Loucy (cell line): Measurements from ENCODE around the gene CHMP1A.
A peak's percentile ranks its signal among the peaks of the same experiment; 100 is the strongest.

ENCODE experiments used
- H2AFZ ChIP-seq: fragments of 200-600 bp; sonication (generic); 2 replicates; pipeline ENCODE4 v1.6.0; 2016; ENCODE audit warnings: antibody characterized with exemption, mild to moderate bottlenecking, low read length, moderate library complexity
- H3F3A ChIP-seq: fragments of 200-600 bp; 2 replicates; pipeline ENCODE4 v1.6.0; 2016; ENCODE audit warnings: antibody characterized with exemption, low read depth, mild to moderate bottlenecking
- H3K27me3 ChIP-seq: fragments of 200-600 bp; sonication (generic); 2 replicates; pipeline ENCODE4 v1.6.1; 2014; ENCODE audit warnings: low read length, mild to moderate bottlenecking; ENCODE audit not compliant: insufficient read depth, poor library complexity, severe bottlenecking
- H3K36me3 ChIP-seq: fragments of 200-600 bp; sonication (generic); 2 replicates; pipeline ENCODE4 v1.6.1; 2016; ENCODE audit warnings: low read length; ENCODE audit not compliant: insufficient read depth
- H3K4me1 ChIP-seq: fragments of 200-600 bp; sonication (generic); 2 replicates; pipeline ENCODE4 v1.5.1; 2014; ENCODE audit warnings: low read length, mild to moderate bottlenecking; ENCODE audit not compliant: insufficient read depth, poor library complexity, severe bottlenecking
- H3K4me2 ChIP-seq: fragments of 200-600 bp; sonication (generic); 2 replicates; pipeline ENCODE4 v1.6.0; 2014; ENCODE audit warnings: antibody characterized with exemption, low read length, low read depth, mild to moderate bottlenecking; ENCODE audit not compliant: poor library complexity, severe bottlenecking
- H3K4me3 ChIP-seq: fragments of 200-600 bp; sonication (generic); 2 replicates; pipeline ENCODE4 v1.5.1; 2014; ENCODE audit warnings: low read length, mild to moderate bottlenecking, mixed read lengths; ENCODE audit not compliant: poor library complexity, severe bottlenecking
- H3K79me2 ChIP-seq: fragments of 200-600 bp; sonication (generic); 2 replicates; pipeline ENCODE4 v1.6.1; 2014; ENCODE audit warnings: low read length; ENCODE audit not compliant: insufficient read depth
- H3K9ac ChIP-seq: fragments of 200-600 bp; sonication (generic); 2 replicates; pipeline ENCODE4 v1.6.0; 2014; ENCODE audit warnings: mild to moderate bottlenecking, low read depth, low read length, moderate library complexity; ENCODE audit not compliant: poor library complexity, severe bottlenecking
- H3K9me2 ChIP-seq: fragments of 200-600 bp; sonication (generic); replicated peaks from 2 replicates; pipeline ENCODE4 v1.6.1; 2016; ENCODE audit warnings: low read depth, low read length, mixed read lengths
- H3K9me3 ChIP-seq: fragments of 200-600 bp; sonication (generic); 2 replicates; pipeline ENCODE4 v1.6.1; 2014; ENCODE audit warnings: mild to moderate bottlenecking, antibody characterized with exemption, low read length, low read depth; ENCODE audit not compliant: insufficient read depth
- H4K20me1 ChIP-seq: fragments of 200-600 bp; sonication (generic); 2 replicates; pipeline ENCODE4 v1.6.0; 2014; ENCODE audit warnings: antibody characterized with exemption, low read length, mild to moderate bottlenecking; ENCODE audit not compliant: insufficient read depth, poor library complexity, severe bottlenecking
- CTCF ChIP-seq: fragments of 200-600 bp; sonication (generic); conservative IDR thresholded peaks from 2 replicates; pipeline ENCODE4 v1.5.1; 2014; ENCODE audit warnings: mild to moderate bottlenecking, antibody characterized with exemption, low read length
- EZH2phosphoT487 ChIP-seq: fragments of 200-600 bp; IDR thresholded peaks from 2 replicates; pipeline ENCODE4 v1.6.1; 2018; ENCODE audit warnings: antibody characterized with exemption, mild to moderate bottlenecking, moderate library complexity, borderline replicate concordance

The CHMP1A gene

DNA sequence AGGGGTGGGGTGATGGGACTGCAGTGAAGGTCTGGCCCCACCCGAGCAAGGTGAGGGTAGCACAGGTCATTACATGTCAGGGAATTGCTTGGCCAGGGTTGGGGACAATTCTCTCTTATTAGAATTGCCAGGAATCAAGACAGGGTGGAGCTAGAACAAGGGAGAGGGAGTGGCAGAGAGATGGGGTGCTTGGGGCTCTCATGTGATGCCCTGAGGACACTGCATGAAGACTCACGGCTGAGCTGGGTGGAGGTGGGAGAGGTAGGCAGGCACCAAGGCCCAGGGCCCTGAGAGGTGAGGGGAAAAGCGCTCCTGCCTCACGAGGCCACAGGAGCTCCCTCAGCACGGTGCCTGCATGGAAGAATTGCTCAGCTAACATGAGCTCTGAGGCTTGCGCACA is 40.5 kb downstream of the CHMP1A start:
- no peak for TF ChIP-seq EZH2phosphoT487
- no peak for TF ChIP-seq CTCF
- no peak overlapping the region for H3K4me2 ChIP-seq
- peaks cover 16% of the 10 kb centered on the region for H3K4me1 ChIP-seq
- H3K79me2 ChIP-seq: no peaks in the 10 kb centered on the region
- no peak overlapping the region for H2AFZ ChIP-seq
- no peaks in the 10 kb centered on the region for H3K27me3 ChIP-seq
- H3K4me3 ChIP-seq: no peak overlapping the region
- H3K9me3 ChIP-seq: no peaks in the 10 kb centered on the region
- no peaks in the 10 kb centered on the region for H3F3A ChIP-seq
- no peaks in the 10 kb centered on the region for H3K36me3 ChIP-seq
- H3K9ac ChIP-seq: no peak overlapping the region
- H4K20me1 ChIP-seq: no peaks in the 10 kb centered on the region
- H3K9me2 ChIP-seq: no peaks in the 10 kb centered on the region

DNA sequence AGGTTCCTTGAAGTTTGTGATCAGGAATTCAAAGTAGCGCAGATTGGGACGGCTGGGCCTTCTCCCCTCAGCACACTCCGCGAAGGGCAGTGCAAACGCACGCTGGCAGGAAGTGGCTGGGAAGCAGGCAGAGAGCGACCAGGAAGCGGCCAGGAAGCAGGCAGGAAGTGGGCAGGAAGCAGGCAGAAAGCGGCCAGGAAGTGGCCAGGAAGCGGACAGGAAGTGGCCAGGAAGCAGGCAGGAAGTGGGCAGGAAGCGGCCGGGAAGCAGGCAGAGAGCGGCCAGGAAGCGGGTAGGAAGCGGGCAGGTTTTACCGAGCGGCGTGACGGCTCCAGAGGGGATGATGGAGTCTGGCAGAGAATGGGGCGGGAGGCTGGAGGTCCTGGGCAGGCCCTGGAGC is 40.9 kb downstream of the CHMP1A start:
- H3K36me3 ChIP-seq: no peaks in the 10 kb centered on the region
- no peaks in the 10 kb centered on the region for H3K9me2 ChIP-seq
- H3K79me2 ChIP-seq: no peaks in the 10 kb centered on the region
- no peaks in the 10 kb centered on the region for H3K9me3 ChIP-seq
- peaks cover 16% of the 10 kb centered on the region for H3K4me1 ChIP-seq
- no peak for TF ChIP-seq CTCF
- no peak for TF ChIP-seq EZH2phosphoT487
- H3K4me2 ChIP-seq: no peak overlapping the region
- no peaks in the 10 kb centered on the region for H3K27me3 ChIP-seq
- H3K9ac ChIP-seq: no peak overlapping the region
- no peak overlapping the region for H2AFZ ChIP-seq
- H4K20me1 ChIP-seq: no peaks in the 10 kb centered on the region
- H3K4me3 ChIP-seq: no peak overlapping the region
- no peaks in the 10 kb centered on the region for H3F3A ChIP-seq

DNA sequence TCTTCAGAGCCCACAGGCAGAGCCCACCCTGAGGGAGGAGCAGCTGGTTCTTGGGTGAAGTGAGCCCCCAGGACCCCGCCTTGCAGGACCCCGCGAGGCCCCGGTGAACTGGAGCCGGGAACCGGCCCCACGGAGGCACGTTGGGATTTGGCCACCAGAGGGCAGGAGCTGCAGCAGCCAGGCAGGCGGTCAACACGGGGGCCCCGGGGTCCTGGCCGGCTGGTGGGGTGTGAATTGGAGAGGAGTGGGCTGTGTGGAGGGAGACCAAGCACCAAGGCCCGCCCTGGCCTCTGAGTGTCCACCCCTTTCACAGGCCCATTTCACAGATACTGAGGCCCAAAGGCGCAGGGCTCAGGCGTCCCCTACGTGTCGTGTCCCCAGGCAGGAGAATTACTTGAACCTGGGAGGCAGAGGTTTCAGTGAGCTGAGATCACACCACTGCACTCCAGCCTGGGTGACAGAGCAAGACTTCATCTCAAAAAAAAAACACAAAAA is 41.9 kb downstream of the CHMP1A start:
- Histone ChIP-seq H3K9me3 (no peaks in the 10 kb centered on the region), H3K4me2 (no peak overlapping the region), H3K9me2 (no peaks in the 10 kb centered on the region), H3K27me3 (no peaks in the 10 kb centered on the region), H3K4me3 (no peak overlapping the region), H3F3A (no peaks in the 10 kb centered on the region), H3K79me2 (no peaks in the 10 kb centered on the region), H2AFZ (no peak overlapping the region), H3K36me3 (no peaks in the 10 kb centered on the region), H3K9ac (no peak overlapping the region), H4K20me1 (no peaks in the 10 kb centered on the region), H3K4me1 (peaks cover 16% of the 10 kb centered on the region)
- TF ChIP-seq CTCF: peak; percentile 42
- no peak for TF ChIP-seq EZH2phosphoT487
